Adrenal gland (tissue), 5 donors: ENCODE data around the gene RBM48.
"Not testable (repeated sequence)": the region's sequence is repeated elsewhere in the genome, so short reads cannot be mapped to it uniquely, and the experiment has no call there.

Experiments
- CTCF ChIP-seq, 6 experiments: fragments of 450-650 bp in 4 of 6; fragments of 200-600 bp in 2 of 6; sonication (generic) in 1 of 6; IDR thresholded peaks; 1 replicate in 5 of 6; 2 replicates in 1 of 6; pipeline versions ENCODE4 v1.5.1 to v1.8.0; 2016 to 2021; ENCODE audit warnings: antibody characterized with exemption in 6 of 6, mild to moderate bottlenecking in 2 of 6, moderate library complexity in 1 of 6
- POLR2A ChIP-seq, 2 donors: fragments of 450-650 bp; IDR thresholded peaks; one replicate each; pipeline ENCODE4 v1.6.1; 2017; ENCODE audit warnings: antibody characterized with exemption in 2 of 2, mild to moderate bottlenecking in 2 of 2, moderate library complexity in 1 of 2
- donor health status: DM: no; HTN: no; CAD: no.

GRCh38 chr7:92545116-92545515 is 16.5 kb downstream of the RBM48 start:
- not testable (repeated sequence) for TF ChIP-seq POLR2A, CTCF (IDR thresholded peaks at IDR 0.05)
